A549 (cell line): ENCODE results near the gene GNA12. TPM values are rescaled to one million over a fixed set of nuclear protein-coding genes. Genes with fewer than 3 reads are reported as not detected.
"Not testable (repeated sequence)": the region's sequence is repeated elsewhere in the genome, so short reads cannot be mapped to it uniquely, and the experiment has no call there.

ENCODE experiments used
- ATAC-seq, 2 experiments: fragments of 200-7000 bp in 1 of 2; fragments of >200 bp in 1 of 2; cut with Nextera tagmentation in 1 of 2; cut with Tn5 transposase in 1 of 2; 3 replicates each; pipeline versions ENCODE4 v1.8.0 to v1.9.1; 2018 to 2020; ENCODE audit warnings: mild to moderate bottlenecking in 1 of 2, moderate library complexity in 1 of 2
- CTCF ChIA-PET: fragments of 300-600 bp; sonication (Branson Sonifier 250); formaldehyde crosslinking; extraction: SDS; loops from one replicate; lab custom pipeline; 2021; ENCODE audit warnings: antibody characterized with exemption, inconsistent platforms; lab: Yijun Ruan, JAX
- POLR2A ChIA-PET: fragments of 350-600 bp; formaldehyde crosslinking; extraction: SDS; loops from one replicate; lab custom pipeline; 2021; ENCODE audit warnings: antibody characterized with exemption, inconsistent platforms; lab: Yijun Ruan, JAX
- DNase-seq, 2 experiments: peaks; one replicate each; pipeline versions ENCODE4 v3.0.0 to v3.0.0-alpha.2; 2011 to 2016; ENCODE audit warnings: low read depth in 1 of 2, low spot score in 1 of 2
- FAIRE-seq: peaks from 2 replicates; lab custom pipeline; 2011; peaks lifted over from hg19 to GRCh38; lab: Jason Lieb, UNC
- H3K27ac ChIP-seq, 2 experiments: fragments of >200 bp; sonication (Bioruptor Twin); formaldehyde crosslinking; 3 replicates each; pipeline ENCODE4 v1.5.1; 2016 to 2017
- H3K4me1 ChIP-seq: fragments of >200 bp; sonication (Bioruptor Twin); formaldehyde crosslinking; 3 replicates; pipeline ENCODE4 v1.6.1; 2016
- H3K4me2 ChIP-seq: fragments of >200 bp; sonication (Bioruptor Twin); formaldehyde crosslinking; 3 replicates; pipeline ENCODE4 v1.6.1; 2016
- H3K4me3 ChIP-seq: fragments of >200 bp; sonication (Bioruptor Twin); formaldehyde crosslinking; 3 replicates; pipeline ENCODE4 v1.5.1; 2016
- H3K9me3 ChIP-seq: fragments of >200 bp; sonication (Bioruptor Twin); formaldehyde crosslinking; 3 replicates; pipeline ENCODE4 v1.6.1; 2016
- BHLHE40 ChIP-seq: IDR thresholded peaks from 2 replicates; pipeline ENCODE4 v1.6.1; 2012; ENCODE audit warnings: low read depth, low read length, inconsistent platforms
- FOSL2 ChIP-seq, 2 experiments: fragments of 450-650 bp in 1 of 2; fragments of >200 bp in 1 of 2; sonication (Bioruptor Twin) in 1 of 2; formaldehyde crosslinking; IDR thresholded peaks; 2 replicates each; pipeline versions ENCODE4 v1.5.0 to v1.6.1; 2016 to 2020; ENCODE audit warnings: mild to moderate bottlenecking in 1 of 2, moderate library complexity in 1 of 2
- FOXS1 ChIP-seq: fragments of 250-450 bp; sonication (Bioruptor Pico); IDR thresholded peaks from 2 replicates; pipeline ENCODE4 v1.5.0; 2020; ENCODE audit warnings: mild to moderate bottlenecking, moderate library complexity
- HES2 ChIP-seq: fragments of >200 bp; sonication (Bioruptor Twin); formaldehyde crosslinking; IDR thresholded peaks from 2 replicates; pipeline ENCODE4 v1.6.1; 2016
- JUN ChIP-seq, 2 experiments: fragments of >200 bp; sonication (Bioruptor Twin); formaldehyde crosslinking; IDR thresholded peaks; 2 replicates in 1 of 2; 3 replicates in 1 of 2; pipeline ENCODE4 v1.6.1; 2016 to 2017
- JUNB ChIP-seq: fragments of >200 bp; sonication (Bioruptor Twin); formaldehyde crosslinking; IDR thresholded peaks from 2 replicates; pipeline ENCODE4 v1.6.1; 2016
- KDM5A ChIP-seq: fragments of 200-600 bp; sonication (generic); IDR thresholded peaks from 2 replicates; pipeline ENCODE4 v1.6.1; 2016; ENCODE audit warnings: antibody characterized with exemption, mild to moderate bottlenecking
- RARB ChIP-seq: fragments of 250-450 bp; sonication (Bioruptor Pico); IDR thresholded peaks from 2 replicates; pipeline ENCODE4 v1.8.0; 2021; ENCODE audit warnings: mild to moderate bottlenecking, moderate library complexity
- RNF2 ChIP-seq: fragments of 200-600 bp; sonication (generic); IDR thresholded peaks from 2 replicates; pipeline ENCODE4 v1.6.1; 2016; ENCODE audit warnings: low read depth, mild to moderate bottlenecking, antibody characterized with exemption, moderate library complexity, borderline replicate concordance
- SMC3 ChIP-seq: fragments of >200 bp; sonication (Bioruptor Twin); formaldehyde crosslinking; IDR thresholded peaks from 3 replicates; pipeline ENCODE4 v1.6.1; 2018; ENCODE audit warnings: inconsistent platforms
- TP53 ChIP-seq: fragments of 250-450 bp; sonication (Bioruptor Pico); IDR thresholded peaks from 2 replicates; pipeline ENCODE4 v1.5.0; 2021; ENCODE audit warnings: mild to moderate bottlenecking, moderate library complexity
- WGBS: methylation state at CpG from one replicate; pipeline ENCODE4 v1.1.6; 2017; ENCODE audit errors: missing lambda C conversion rate; 5-methylcytosine and 5-hydroxymethylcytosine counted together
- polyA plus RNA-seq, 4 experiments: library from polyadenylated mRNA; depleted of rRNA in 3 of 4; stranded (reverse); fragments of >200 nt; fragmentation: RNase III in 1 of 4; extraction: RNeasy Plus Mini Kit Qiagen cat#74134 plus additional on column Dnase treatment in 1 of 4; gene quantifications; 2 replicates in 3 of 4; 3 replicates in 1 of 4; pipeline ENCODE4 v1.2.3, GENCODE V29; 2011 to 2017
- TF ChIP-seq, protein P1 (sequence below): fragments of 450-650 bp; IDR thresholded peaks from 2 replicates; pipeline ENCODE4 v1.6.1; 2014; ENCODE audit warnings: antibody characterized with exemption
- TF ChIP-seq, protein P2 (sequence below): IDR thresholded peaks from 2 replicates; pipeline ENCODE4 v1.6.1; 2012; ENCODE audit warnings: low read depth, borderline replicate concordance
- TF ChIP-seq, protein P3 (sequence below): fragments of >200 bp; sonication (Bioruptor Twin); formaldehyde crosslinking; IDR thresholded peaks from 3 replicates; pipeline ENCODE4 v1.6.1; 2016

The GNA12 gene
- polyA plus RNA-seq, 2 of the 4 experiments (the other 2 are of a cell fraction): 33.0 to 43.7 TPM

DNA sequence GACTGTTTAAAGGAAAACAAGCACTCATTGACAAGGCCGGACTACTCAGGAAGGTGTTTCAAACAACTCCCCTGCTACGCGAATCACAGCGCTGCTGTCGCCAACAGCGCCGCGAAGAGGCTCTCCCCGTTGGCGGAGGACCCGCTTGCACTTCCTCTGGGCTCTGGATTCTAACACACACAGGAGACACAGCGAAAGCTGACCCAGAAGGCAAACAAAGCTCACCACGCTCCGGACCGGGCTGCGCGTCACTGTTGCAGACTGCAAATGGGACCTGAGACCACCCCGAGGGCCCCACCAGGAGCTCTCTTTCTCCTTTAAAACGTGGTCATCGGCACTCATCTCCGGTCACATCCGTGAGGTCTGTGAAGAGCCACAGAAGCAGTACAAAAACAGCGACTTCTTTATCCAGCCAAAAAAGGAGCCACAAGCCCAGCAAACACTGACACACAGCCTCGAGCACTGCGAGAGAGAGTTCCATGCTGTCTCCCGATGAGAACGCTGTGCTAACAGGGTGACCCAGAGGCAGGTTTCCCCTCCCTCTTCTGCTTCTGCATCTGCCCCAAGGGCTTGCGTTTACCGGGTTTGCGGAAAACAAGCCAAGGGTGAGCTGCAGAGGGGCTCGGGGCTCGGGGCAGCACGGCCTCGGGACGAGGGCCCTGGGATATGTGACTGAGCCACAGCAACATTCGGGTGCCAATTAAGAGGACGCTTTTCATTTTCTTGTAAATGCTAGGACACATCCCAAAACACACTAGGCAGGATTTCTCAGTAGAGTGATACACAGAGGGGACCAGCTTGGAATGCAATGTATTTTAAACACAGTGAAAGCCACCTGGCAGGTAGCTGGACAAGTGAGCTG lies 114.8 kb downstream of the GNA12 start:
- CTCF ChIA-PET: interaction anchor here (1.2 to 5.3 kb wide), 5 partner anchors 11 to 135 kb away, joined by 3 to 36 read pairs (median 6); no protein-coding TSS in a partner anchor

GRCh38 chr7:2728316-2729030 lies 115.6 kb downstream of the GNA12 start:
- H3K9me3 ChIP-seq: no peaks in the 10 kb centered on the region
- POLR2A ChIA-PET: no interaction called here
- FAIRE-seq: no peak
- no peak overlapping the region for H3K4me2 ChIP-seq
- no peaks in the 10 kb centered on the region for H3K4me1 ChIP-seq
- DNase-seq: no peak
- 81% methylated on average over 15 of the region's 15 CpGs for WGBS
- no peak overlapping the region for H3K4me3 ChIP-seq
- ATAC-seq: no peak
- H3K27ac ChIP-seq: no peak overlapping the region
- TF ChIP-seq SMC3 (no peak), JUN (IDR thresholded peaks at IDR 0.05) (no peak)
- TF ChIP-seq, all 56 proteins: peak for 0
- CTCF ChIA-PET: interaction anchor here (0.9 to 5.3 kb wide), 5 partner anchors 10 to 136 kb away, joined by 4 to 36 read pairs (median 5); no protein-coding TSS in a partner anchor

More for the DNA sequence above, 114.8 kb downstream of the GNA12 start:
- Histone ChIP-seq H3K9me3 (no peaks in the 10 kb centered on the region), H3K4me1 (no peaks in the 10 kb centered on the region), H3K4me2 (no peak overlapping the region), H3K27ac (no peak overlapping the region), H3K4me3 (no peak overlapping the region)
- no peak for ATAC-seq
- DNase-seq: no peak
- POLR2A ChIA-PET: no interaction called here
- TF ChIP-seq, protein P1, sequence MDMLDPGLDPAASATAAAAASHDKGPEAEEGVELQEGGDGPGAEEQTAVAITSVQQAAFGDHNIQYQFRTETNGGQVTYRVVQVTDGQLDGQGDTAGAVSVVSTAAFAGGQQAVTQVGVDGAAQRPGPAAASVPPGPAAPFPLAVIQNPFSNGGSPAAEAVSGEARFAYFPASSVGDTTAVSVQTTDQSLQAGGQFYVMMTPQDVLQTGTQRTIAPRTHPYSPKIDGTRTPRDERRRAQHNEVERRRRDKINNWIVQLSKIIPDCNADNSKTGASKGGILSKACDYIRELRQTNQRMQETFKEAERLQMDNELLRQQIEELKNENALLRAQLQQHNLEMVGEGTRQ: no peak
- no peak for TF ChIP-seq TP53 (CRISPR knock-in tag)
- no peak for TF ChIP-seq JUNB
- no peak for TF ChIP-seq RNF2
- TF ChIP-seq FOXS1 (CRISPR knock-in tag): no peak
- TF ChIP-seq BHLHE40: no peak
- TF ChIP-seq, protein P2, sequence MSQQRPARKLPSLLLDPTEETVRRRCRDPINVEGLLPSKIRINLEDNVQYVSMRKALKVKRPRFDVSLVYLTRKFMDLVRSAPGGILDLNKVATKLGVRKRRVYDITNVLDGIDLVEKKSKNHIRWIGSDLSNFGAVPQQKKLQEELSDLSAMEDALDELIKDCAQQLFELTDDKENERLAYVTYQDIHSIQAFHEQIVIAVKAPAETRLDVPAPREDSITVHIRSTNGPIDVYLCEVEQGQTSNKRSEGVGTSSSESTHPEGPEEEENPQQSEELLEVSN: no peak
- no peak for TF ChIP-seq RARB (CRISPR knock-in tag)
- FAIRE-seq: no peak
- WGBS: 94% methylated on average over 37 of the region's 37 CpGs

- CTCF ChIA-PET: interaction anchor here (1.0 to 5.3 kb wide), 6 partner anchors 9 to 46 kb away, joined by 3 to 36 read pairs (median 4); no protein-coding TSS in a partner anchor
- FAIRE-seq, ATAC-seq: not testable (repeated sequence)
Observed at GRCh38 chr7:2727206-2727605, 116.9 kb downstream of the GNA12 start.

GRCh38 chr7:2726316-2727018 lies 117.6 kb downstream of the GNA12 start:
- CTCF ChIA-PET: interaction anchor here (0.6 to 5.3 kb wide), 8 partner anchors 10 to 333 kb away, joined by 3 to 36 read pairs (median 4); no protein-coding TSS in a partner anchor
- H3K4me1 ChIP-seq: no peaks in the 10 kb centered on the region
- no peak overlapping the region for H3K27ac ChIP-seq
- H3K9me3 ChIP-seq: no peaks in the 10 kb centered on the region
- ATAC-seq: no peak
- no peak for DNase-seq
- TF ChIP-seq JUNB: no peak
- no peak for TF ChIP-seq TP53 (CRISPR knock-in tag)
- TF ChIP-seq FOSL2 (IDR thresholded peaks at IDR 0.05): no peak
- no peak for TF ChIP-seq FOSL2 (CRISPR knock-in tag; IDR thresholded peaks at IDR 0.05)
- no peak for TF ChIP-seq KDM5A
- TF ChIP-seq, protein P3, sequence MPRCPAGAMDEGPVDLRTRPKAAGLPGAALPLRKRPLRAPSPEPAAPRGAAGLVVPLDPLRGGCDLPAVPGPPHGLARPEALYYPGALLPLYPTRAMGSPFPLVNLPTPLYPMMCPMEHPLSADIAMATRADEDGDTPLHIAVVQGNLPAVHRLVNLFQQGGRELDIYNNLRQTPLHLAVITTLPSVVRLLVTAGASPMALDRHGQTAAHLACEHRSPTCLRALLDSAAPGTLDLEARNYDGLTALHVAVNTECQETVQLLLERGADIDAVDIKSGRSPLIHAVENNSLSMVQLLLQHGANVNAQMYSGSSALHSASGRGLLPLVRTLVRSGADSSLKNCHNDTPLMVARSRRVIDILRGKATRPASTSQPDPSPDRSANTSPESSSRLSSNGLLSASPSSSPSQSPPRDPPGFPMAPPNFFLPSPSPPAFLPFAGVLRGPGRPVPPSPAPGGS: no peak
- TF ChIP-seq, protein P2: no peak
- no peak for TF ChIP-seq HES2
- FAIRE-seq: no peak
- WGBS: 89% methylated on average over 17 of the region's 18 CpGs
- no peak overlapping the region for H3K4me2 ChIP-seq
- POLR2A ChIA-PET: no interaction called here
- no peak overlapping the region for H3K4me3 ChIP-seq

More at GRCh38 chr7:2727206-2727605, 116.9 kb downstream of the GNA12 start:
- H3K27ac ChIP-seq, H3K4me3 ChIP-seq, DNase-seq, POLR2A ChIA-PET, H3K4me1 ChIP-seq, H3K4me2 ChIP-seq, H3K9me3 ChIP-seq: not testable (repeated sequence)
- WGBS: 84% methylated on average over 13 of the region's 13 CpGs
